ENCODE results near the gene HDAC4. TPM values are rescaled to one million over a fixed set of nuclear protein-coding genes. Genes with fewer than 3 reads are reported as not detected.

The HDAC4 gene
- total RNA-seq, 2 donors from 2014 or later = 34.1 to 39.1 TPM

GRCh38 chr2:239322416-239323086 is 78.3 kb downstream of the HDAC4 start:
- Mint-ChIP-seq H3K36me3 (peaks cover 21 to 33% of the 10 kb centered on the region in 2 donors), H3K9me3 (peaks cover 0 to 11% of the 10 kb centered on the region in 2 donors), H3K27ac (peak overlapping the region in 1 of 2 donors; percentile 84)
- no peak for ATAC-seq
- no peak for DNase-seq (ENCODE audit: low spot score in 2 of 2)

DNA sequence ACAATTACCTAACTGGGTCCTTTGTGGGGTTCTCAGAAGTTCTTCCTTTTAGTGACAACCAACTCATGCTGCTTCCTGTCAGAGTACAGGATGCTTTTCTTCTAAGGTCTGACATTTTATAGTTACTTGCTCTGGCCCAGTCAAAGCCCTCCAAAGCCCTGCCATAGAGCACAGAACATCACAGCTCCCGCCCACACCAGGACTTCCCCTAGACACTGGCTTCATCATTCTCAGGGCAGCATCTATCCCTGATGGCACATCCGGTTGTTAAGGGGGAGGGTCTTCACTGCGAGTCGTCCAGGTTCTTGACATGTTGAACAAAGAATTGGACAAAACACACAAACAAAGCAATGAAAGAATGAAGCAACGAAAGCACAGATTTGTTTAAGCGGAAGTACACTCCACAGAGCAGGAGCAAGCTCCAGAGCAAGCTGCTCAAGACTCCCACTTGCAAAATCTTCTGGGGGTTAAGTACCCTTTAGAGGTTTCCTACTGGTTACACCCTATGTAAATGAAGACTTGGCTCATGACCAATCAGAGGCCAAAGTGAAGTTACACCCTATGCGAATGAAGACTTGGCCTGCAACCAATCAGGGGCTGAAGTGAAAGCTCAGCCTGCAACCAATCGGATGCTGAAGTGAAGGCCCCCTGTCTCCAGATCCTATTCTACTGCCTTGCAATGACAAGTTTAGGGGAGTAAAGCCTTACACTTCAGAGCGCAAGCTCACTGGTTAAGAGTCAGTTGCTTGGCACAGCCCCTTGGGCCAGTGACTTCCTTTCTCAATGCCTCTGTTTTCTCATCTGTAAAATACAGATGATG is 79.0 kb downstream of the HDAC4 start:
- DNase-seq (ENCODE audit: low spot score in 2 of 2) (peak; percentile 60 to 76), ATAC-seq (peak; percentile 91 to 94)
- Mint-ChIP-seq H3K36me3 (peaks cover 21 to 36% of the 10 kb centered on the region in 2 donors), H3K9me3 (peaks cover 0 to 11% of the 10 kb centered on the region in 2 donors), H3K27ac (peak overlapping the region; percentile 84 to 86)

DNA sequence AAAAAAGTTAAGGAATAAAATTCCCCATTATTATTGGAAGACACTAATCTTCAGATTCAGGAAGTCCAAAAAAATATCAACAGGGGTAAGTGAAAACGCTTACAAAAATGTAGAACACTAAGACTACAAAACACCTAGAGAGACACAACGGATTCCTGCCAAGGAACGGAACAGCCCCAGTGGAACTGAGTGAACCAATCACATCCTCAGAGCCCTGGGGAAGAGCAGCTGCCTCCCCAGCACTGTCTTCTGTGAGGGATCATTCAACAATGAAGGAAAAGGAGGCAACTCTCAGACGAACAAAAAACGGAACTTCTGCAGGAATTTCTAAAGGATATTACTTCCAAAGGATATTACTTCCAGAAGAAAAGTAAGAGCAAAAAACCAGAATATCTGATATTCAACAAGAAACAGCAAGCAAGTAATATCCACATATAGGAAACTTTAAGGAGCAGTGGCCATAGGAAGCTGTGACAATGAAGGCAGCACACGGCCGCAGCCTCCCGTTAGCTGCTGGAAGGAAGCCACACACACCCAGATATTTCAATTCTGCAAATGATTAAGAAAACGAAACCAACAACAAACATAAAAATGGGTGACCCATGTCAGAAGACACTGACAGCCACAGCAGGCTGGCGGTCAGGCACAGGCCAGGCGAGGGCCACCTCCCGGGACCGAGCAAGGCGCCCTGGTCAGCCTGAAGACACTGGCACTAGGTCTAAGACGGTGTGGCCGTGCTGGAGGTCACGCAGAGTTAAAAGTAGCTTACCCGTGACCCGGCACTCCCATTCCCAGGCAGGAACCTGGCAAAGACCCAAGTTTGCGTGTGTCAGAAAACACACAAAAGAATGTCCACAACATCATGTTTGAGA is 81.8 kb downstream of the HDAC4 start:
- H3K27ac Mint-ChIP-seq = peak overlapping the region; percentile 77 to 90
- ATAC-seq = peak in 1 of 2 donors; percentile 33
- H3K36me3 Mint-ChIP-seq = peaks cover 20 to 42% of the 10 kb centered on the region in 2 donors
- H3K9me3 Mint-ChIP-seq = peaks cover 3 to 13% of the 10 kb centered on the region in 2 donors
- no peak for DNase-seq (ENCODE audit: low spot score in 2 of 2)

DNA sequence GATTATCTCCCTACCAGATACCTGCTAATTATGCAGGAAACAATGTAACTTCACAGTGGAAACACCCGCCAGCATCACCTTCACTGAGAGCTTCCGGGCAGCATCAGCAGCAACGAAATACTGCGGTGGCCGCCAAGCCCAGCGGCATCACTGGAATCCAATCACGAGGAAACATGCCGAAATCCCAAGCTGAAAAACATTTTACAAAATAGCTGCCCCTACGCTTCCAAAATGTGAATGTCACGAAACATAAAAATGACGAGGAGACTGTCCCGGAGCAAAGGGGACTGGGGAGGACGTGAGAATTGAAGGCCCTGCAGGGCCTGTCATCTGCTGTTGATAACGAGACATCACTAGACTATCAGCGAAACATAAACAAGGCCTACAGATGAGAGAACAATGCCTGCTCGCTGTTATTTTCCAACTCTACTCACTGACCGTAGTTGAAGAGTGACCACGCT is 82.6 kb downstream of the HDAC4 start:
- peak overlapping the region in 1 of 2 donors; percentile 48 for H3K27ac Mint-ChIP-seq
- peaks cover 19 to 40% of the 10 kb centered on the region in 2 donors for H3K36me3 Mint-ChIP-seq
- ATAC-seq (no peak), DNase-seq (ENCODE audit: low spot score in 2 of 2) (no peak)
- H3K9me3 Mint-ChIP-seq = peaks cover 3 to 13% of the 10 kb centered on the region in 2 donors

GRCh38 chr2:239316562-239317465 is 84.0 kb downstream of the HDAC4 start:
- Mint-ChIP-seq H3K27ac (peak overlapping the region; percentile 20 to 40), H3K9me3 (peaks cover 3 to 12% of the 10 kb centered on the region in 2 donors), H3K36me3 (peaks cover 14 to 32% of the 10 kb centered on the region in 2 donors)
- no peak for ATAC-seq
- DNase-seq (ENCODE audit: low spot score in 2 of 2) = no peak

GRCh38 chr2:239315308-239315707 is 85.5 kb downstream of the HDAC4 start:
- ATAC-seq = no peak
- H3K36me3 Mint-ChIP-seq = peaks cover 14 to 28% of the 10 kb centered on the region in 2 donors
- peaks cover 3 to 9% of the 10 kb centered on the region in 2 donors for H3K9me3 Mint-ChIP-seq
- DNase-seq (ENCODE audit: low spot score in 2 of 2) = no peak
- H3K27ac Mint-ChIP-seq = no peak overlapping the region

DNA sequence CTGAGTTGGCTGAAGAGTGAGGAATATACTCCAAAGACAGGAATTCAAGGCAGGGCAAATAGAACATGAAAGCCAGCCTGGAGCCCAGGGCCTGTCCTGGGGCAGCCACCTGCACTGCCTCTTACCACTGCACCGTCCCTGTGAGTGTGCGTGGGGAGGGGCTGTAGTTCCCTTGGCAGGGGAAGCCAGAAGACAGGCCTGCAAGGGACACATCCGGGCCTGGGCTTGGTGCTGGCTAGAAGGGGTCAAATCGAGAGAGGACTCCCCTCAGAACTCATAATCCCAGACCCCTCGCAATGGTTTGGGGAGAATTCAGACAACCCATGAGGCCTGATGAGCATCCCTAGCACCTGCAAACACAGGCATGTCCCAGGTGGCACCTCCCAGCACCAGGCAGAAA is 87.0 kb downstream of the HDAC4 start:
- Mint-ChIP-seq H3K27ac (peak overlapping the region; percentile 73 to 77), H3K9me3 (peaks cover 3 to 9% of the 10 kb centered on the region in 2 donors), H3K36me3 (peaks cover 14 to 28% of the 10 kb centered on the region in 2 donors)

DNA sequence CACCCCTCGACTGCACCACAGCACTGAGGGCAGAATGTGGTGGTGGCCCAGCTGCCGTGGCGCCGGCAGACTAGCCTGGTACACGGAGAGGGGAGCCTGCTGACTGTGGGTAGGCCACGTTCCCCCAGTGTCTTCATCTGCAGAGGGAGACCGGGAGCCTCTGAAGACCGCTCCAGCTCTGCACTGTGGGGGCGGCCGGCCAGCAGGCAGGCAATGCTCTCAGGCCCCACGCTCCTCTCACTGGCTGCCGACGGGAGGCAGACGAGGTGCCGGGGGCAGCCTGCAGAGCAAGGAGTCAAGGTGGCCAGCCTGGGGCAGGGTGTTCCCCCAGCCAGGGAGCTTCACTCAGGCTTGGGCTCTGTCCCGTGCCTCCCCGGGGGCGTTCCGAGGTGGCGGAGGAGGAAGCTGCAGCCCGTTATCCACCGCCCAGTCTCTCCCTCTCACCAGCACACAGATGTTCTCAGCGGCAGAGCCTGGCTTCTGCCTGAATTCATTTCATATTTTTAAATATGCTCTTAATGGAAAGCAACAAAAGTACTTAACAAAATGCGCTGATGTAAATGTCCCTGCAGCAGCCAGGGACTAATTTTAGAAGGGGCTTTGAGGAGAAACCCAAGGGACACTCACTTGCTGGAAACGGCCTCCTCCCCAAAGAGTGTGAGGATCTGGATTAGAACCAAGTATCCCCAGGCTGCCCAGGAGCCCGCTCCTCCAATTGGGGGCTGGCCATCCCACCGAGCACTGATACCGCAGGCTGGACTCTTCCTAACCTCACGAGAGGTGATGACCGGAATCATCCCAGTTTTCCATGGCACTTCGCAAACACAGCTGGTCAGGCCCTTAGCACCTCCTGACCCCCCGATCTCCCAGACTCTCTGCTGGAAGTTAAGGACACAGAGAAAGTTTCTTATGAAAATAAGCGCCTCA is 87.8 kb downstream of the HDAC4 start:
- ATAC-seq = no peak
- no peak for DNase-seq (ENCODE audit: low spot score in 2 of 2)
- no peak overlapping the region for H3K27ac Mint-ChIP-seq
- H3K36me3 Mint-ChIP-seq = peaks cover 14 to 28% of the 10 kb centered on the region in 2 donors
- peaks cover 3 to 9% of the 10 kb centered on the region in 2 donors for H3K9me3 Mint-ChIP-seq

More for the DNA sequence above, 87.0 kb downstream of the HDAC4 start:
- ATAC-seq (no peak), DNase-seq (ENCODE audit: low spot score in 2 of 2) (no peak)

- no peak for ATAC-seq
- DNase-seq (ENCODE audit: low spot score in 2 of 2) = no peak
- H3K36me3 Mint-ChIP-seq = peaks cover 14 to 27% of the 10 kb centered on the region in 2 donors
- H3K9me3 Mint-ChIP-seq = peaks cover 3 to 9% of the 10 kb centered on the region in 2 donors
- H3K27ac Mint-ChIP-seq = no peak overlapping the region
These were observed 88.7 kb downstream of the HDAC4 start for GRCh38 chr2:239312081-239312511.

DNA sequence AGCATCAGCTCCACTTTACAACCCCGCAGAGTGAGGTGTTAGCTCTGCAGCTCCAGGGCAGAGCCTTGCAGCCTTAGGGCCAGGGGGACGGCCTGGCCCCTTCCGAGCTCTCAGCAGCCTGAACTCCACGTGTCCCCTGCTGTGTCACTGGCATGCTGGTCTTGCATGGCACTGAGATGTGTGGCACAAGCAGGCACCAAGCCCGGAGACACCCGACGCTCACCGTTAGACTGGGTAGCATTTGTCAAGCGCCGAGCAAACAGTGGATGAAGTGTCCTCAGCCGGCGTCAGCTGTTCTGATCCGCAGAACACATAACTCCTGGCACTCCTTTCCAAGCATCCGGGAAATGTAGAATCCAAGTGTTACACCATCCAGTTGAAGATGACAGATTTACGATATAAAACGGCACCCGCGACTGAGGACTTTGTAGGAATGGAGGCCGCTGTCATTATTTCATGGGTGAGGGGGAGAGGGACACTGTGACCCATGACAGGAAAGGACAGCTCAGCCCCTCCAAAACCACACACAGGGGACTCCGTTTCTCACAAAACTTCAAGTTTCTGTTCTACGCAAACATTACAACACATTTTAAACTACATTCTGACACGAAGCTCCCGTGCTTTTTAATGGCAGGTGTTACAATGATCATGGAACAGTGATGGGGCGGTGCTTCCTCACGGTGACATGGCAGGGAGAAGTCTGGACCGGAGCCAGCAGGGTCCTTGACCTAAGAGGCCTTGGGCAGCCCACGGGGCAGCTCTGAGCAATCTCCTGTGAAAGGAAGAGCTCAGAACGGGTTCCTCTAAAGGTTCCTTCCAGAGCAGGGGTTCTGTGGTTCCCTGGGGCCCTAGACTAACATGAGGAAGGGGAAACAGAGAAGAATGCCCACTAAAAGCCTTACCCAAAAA is 89.4 kb downstream of the HDAC4 start:
- DNase-seq (ENCODE audit: low spot score in 2 of 2) (no peak), ATAC-seq (no peak)
- H3K9me3 Mint-ChIP-seq = peaks cover 3 to 9% of the 10 kb centered on the region in 2 donors
- peaks cover 14 to 20% of the 10 kb centered on the region in 2 donors for H3K36me3 Mint-ChIP-seq
- no peak overlapping the region for H3K27ac Mint-ChIP-seq

DNA sequence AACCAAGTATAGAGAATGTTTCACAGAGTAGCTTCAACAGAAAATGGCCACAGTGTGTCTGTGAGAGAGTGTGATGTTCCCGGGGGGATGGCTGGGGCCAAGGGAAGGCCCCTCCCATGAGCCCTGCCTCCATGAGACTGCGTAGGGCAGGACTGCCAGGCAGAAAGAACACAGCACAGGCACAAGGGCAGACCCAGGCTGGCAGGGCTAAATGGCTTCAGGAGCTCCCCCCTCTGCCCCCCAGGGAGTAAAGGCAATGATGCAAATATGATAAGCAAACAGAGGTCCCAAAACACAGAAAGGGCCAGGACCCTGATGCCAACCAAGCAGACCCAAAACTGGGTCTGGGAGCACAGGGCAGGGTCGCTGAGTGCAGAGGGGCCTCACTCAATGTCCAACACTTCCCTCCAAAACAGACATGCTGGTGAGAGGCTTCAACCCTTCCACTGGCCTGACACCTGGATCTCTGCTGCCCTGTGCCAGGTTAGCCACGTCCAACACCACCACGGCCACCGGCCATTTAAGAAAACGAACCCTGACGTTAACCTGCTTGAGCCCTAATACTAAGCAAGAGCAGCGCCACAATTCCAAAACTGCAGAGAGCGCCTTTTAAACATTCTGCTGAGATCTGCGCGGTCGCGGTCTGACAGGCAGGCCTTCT is 90.3 kb downstream of the HDAC4 start:
- Mint-ChIP-seq H3K27ac (peak overlapping the region; percentile 4 to 60), H3K36me3 (peaks cover 14 to 19% of the 10 kb centered on the region in 2 donors), H3K9me3 (peaks cover 3 to 9% of the 10 kb centered on the region in 2 donors)
- no peak for DNase-seq (ENCODE audit: low spot score in 2 of 2)
- ATAC-seq = no peak

DNA sequence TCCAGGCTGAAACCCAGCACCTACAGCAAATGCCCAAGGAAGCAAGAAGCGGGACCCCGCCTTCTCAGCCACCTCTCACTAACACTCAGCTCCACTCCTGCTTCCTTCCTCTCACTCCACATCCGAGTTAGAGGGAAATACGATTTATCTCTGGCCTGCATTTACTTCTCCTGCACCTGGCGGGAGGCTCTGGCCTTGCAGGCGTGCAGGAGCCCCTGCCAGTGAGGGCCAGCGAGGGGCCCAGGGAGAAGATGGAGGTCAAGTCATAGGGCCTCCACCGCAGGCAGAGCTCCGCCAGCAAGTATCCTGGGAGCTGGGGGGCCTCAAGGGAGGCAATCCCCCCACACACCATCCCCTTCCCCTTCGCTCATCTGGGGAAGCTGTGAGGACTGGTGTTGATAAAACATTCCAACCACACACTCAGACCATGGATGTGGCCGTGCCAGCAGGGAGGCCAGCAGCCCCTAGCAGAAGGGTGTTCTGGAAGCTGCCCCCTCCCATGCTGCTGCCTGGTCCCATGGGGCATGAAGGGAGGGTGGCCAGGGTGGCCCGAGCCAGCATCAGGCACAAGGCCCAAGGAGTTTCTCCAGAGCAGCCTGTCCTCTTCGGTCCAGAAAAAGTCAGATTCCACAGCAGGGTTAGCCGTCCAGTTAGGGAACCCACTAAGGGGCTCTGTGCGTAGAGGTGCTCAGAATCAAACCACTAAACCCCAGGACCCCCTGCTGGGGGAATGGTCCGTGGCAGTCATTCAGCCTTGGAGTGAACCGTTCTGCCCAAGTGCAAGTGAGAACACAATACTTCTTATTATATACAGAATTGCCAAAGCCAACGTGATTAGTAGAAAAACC is 91.2 kb downstream of the HDAC4 start:
- DNase-seq (ENCODE audit: low spot score in 2 of 2) (no peak), ATAC-seq (no peak)
- peak overlapping the region; percentile 4 to 60 for H3K27ac Mint-ChIP-seq
- peaks cover 3 to 4% of the 10 kb centered on the region in 2 donors for H3K9me3 Mint-ChIP-seq
- H3K36me3 Mint-ChIP-seq = peaks cover 8 to 10% of the 10 kb centered on the region in 2 donors

Measured in activated naive CD4-positive, alpha-beta T cell treated with anti-CD3 and anti-CD28 coated beads, Interleukin-2, amount 50 U/mL, for 72 hours (primary cell).